GM21786 (cell line): ENCODE measurements around the gene EXOSC1.
A peak's percentile ranks its signal among the peaks of the same experiment; 100 is the strongest.
"Not testable (repeated sequence)": the region's sequence is repeated elsewhere in the genome, so short reads cannot be mapped to it uniquely, and the experiment has no call there.

Experiments used
- ATAC-seq: cut with Tn5 transposase; IDR thresholded peaks from one replicate; pipeline ENCODE4 v1.9.1; 2021; ENCODE audit not compliant: unreplicated experiment

The EXOSC1 gene

GRCh38 chr10:97411406-97411805, 34.4 kb downstream of the EXOSC1 start:
- no peak for ATAC-seq

- ATAC-seq, result no peak
Measured at GRCh38 chr10:97408496-97408992, 37.3 kb downstream of the EXOSC1 start.

DNA sequence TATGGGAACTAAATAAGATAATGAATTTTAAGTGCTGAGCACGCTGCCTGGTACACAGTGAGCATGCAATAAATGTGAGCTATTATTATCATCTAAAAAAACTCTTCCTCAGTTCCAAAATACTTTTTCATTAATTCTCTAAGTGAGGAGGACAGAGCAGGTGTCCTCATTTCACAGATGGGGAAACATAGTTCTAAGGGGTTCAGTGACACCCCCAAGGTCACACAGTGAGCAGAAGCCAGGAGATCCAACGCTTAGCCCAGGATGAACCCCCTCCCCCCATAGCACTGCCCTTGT, 37.9 kb downstream of the EXOSC1 start:
- no peak for ATAC-seq

DNA sequence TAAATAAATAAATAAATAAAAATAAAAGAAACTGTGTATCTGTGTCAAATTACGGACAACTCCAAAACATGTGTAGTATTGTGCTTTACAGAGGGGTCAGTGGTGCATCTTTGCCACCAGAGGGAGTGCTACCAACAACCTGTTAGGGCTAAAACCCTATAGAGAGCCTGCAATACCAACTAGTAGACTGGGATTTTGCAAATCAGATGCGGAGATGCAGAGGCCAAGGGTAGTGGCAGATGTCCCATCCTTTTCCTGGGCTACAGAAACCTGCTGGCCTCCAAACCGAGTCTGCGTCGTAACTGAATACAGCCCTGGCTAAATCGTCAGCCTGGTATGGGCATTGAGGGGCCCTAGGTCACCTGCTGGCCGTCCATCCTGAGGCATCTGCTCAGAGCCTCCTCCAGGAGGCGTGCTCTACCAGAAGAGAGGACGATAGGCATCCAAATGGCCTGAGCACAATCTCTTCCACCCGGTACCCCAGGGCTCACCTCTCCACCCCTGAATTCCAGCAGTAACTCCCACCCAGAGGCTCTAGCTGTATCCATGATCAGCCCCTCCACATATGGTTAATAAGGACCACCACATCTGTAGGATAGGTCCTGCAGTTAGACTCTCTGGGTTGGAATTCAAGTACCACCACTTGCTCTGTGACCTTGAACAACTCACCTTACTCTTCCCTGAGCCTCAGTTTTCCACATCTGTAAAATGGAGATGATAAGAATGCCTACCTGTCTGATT, 38.4 kb downstream of the EXOSC1 start:
- peak; percentile 90 for ATAC-seq

DNA sequence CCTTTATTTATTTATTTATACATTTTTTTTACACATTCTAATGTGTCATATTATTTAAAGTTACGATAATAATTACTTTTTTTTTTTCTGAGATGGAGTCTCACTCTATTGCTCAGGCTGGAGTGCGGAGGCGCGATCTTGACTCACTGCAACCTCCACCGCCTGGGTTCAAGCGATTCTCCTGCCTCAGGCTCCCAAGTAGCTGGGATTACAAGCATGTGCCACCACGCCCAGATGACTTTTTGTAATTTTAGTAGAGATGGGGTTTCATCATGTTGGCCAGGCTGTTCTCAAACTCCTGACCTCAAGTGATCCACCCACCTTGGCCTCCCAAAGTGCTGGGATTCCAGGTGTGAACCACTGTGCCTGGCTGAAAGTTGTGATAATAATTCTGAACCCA, 39.3 kb downstream of the EXOSC1 start:
- ATAC-seq, result not testable (repeated sequence)

- no peak for ATAC-seq
Measured at GRCh38 chr10:97406064-97406463, 39.7 kb downstream of the EXOSC1 start.

- no peak for ATAC-seq
Measured at GRCh38 chr10:97404044-97404443, 41.8 kb downstream of the EXOSC1 start.

DNA sequence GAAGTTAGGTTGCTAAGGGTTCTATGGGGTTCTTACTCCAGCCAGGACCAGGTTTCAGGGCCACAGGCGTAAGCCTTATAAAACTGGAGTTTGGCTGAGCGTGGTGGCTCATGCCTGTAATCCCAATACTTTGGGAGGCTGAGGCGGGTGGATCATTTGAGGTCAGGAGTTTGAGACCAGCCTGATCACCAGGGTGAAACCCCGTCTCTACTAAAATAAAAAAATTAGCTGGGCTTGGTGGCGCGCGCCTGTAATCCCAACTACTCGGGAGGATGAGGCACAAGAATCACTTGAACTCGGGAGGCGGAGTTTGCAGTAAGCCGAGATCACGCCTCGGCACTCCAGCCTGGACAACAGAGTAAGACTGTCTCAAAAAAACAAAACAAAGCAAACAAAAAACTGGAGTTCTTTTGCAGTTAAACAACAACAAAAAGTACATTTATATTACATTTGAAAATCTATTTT, 44.3 kb downstream of the EXOSC1 start:
- ATAC-seq, result no peak

- peak; percentile 99 for ATAC-seq
Measured at GRCh38 chr10:97400665-97401454, 44.9 kb downstream of the EXOSC1 start, which contains the start of gene RRP12. Gene RRP12 (minus strand): TSS chr10:97401340. CDS start chr10:97401231, 109 bp downstream.

DNA sequence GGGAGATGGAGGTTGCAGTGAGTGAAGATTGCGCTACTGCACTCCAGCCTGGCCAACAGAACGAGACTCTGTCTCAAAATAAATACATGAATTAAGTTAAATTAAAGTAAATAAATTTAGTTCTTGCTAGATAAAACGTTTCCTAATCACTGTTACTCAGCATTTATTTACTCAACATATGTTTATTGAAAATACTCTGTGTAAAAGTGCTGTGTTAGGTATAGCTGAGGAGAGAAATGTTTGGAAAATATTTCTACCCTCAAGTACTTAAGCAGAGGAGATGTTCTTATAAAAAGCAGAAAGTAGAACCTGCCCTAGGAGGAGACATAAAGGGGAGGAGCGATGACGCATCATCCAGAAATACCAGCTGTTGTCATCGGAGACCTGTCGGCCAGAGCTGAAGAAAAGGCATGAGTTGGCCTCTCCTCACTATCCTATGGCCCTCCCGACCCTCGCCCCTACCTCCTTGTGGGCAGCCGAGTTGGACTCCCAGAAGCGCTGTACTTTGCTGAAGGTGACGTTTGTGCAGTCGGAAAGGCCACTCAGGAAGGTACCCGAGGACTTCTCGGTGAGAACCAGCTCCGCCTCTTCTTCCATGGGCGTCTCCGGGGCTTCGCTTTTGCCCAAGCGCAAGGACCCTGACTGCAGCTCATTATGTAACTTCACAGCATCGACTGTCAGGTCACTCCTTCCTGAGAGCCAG, 45.8 kb downstream of the EXOSC1 start:
- ATAC-seq, result no peak

- ATAC-seq, result no peak
Measured at GRCh38 chr10:97396056-97396455, 49.8 kb downstream of the EXOSC1 start.

- ATAC-seq, result no peak
Measured at GRCh38 chr10:97393034-97393573, 52.7 kb downstream of the EXOSC1 start.

GRCh38 chr10:97390091-97390490, 55.7 kb downstream of the EXOSC1 start:
- ATAC-seq, result no peak

GRCh38 chr10:97388152-97388551, 57.7 kb downstream of the EXOSC1 start:
- no peak for ATAC-seq
